K562 (cell line): Measurements from ENCODE around the gene CBX3. TPM values are rescaled to one million over a fixed set of nuclear protein-coding genes. Genes with fewer than 3 reads are reported as not detected.

Source experiments
- ATF7 ChIP-seq: fragments of 450-650 bp; IDR thresholded peaks from 2 replicates; pipeline ENCODE4 v1.7.1; 2014; ENCODE audit warnings: mild to moderate bottlenecking, moderate library complexity
- C11orf30 ChIP-seq: fragments of 450-650 bp; IDR thresholded peaks from 2 replicates; pipeline ENCODE4 v1.6.1; 2016; ENCODE audit warnings: low read depth, mild to moderate bottlenecking
- CBX2 ChIP-seq: fragments of 200-600 bp; sonication (generic); IDR thresholded peaks from one replicate; pipeline ENCODE4 v1.6.1; 2012; ENCODE audit warnings: mild to moderate bottlenecking, low read length, inconsistent platforms; ENCODE audit not compliant: insufficient read depth, poor library complexity, severe bottlenecking
- FOXJ3 ChIP-seq: sonication (generic); formaldehyde crosslinking; IDR thresholded peaks from 2 replicates; pipeline ENCODE4 v1.4.0; 2020; ENCODE audit warnings: mild to moderate bottlenecking, missing genetic modification reagents
- GABPB1 ChIP-seq: sonication (generic); formaldehyde crosslinking; IDR thresholded peaks from 2 replicates; pipeline ENCODE4 v1.8.0; 2022; ENCODE audit warnings: mild to moderate bottlenecking, missing genetic modification reagents
- HDAC1 ChIP-seq, 2 experiments: fragments of 450-650 bp; IDR thresholded peaks; 2 replicates each; pipeline ENCODE4 v1.6.1; 2016 to 2017; ENCODE audit warnings: inconsistent platforms in 1 of 2, mild to moderate bottlenecking in 1 of 2, moderate library complexity in 1 of 2
- JUN ChIP-seq, 2 experiments: sonication (generic) in 1 of 2; formaldehyde crosslinking in 1 of 2; IDR thresholded peaks; 2 replicates each; pipeline versions ENCODE4 v1.6.1 to v1.8.0; 2012 to 2022; ENCODE audit warnings: borderline replicate concordance in 2 of 2, mild to moderate bottlenecking in 2 of 2, improper control_type of control experiment in 1 of 2, low read depth in 1 of 2, low read length in 1 of 2, missing genetic modification reagents in 1 of 2
- KLF10 ChIP-seq: fragments of 250-450 bp; sonication (Bioruptor Pico); IDR thresholded peaks from 2 replicates; pipeline ENCODE4 v1.6.1; 2021; ENCODE audit warnings: matching md5 sums
- MBD2 ChIP-seq: sonication (generic); IDR thresholded peaks from 2 replicates; pipeline ENCODE4 v1.6.1; 2016; ENCODE audit warnings: low read depth, borderline replicate concordance
- PTBP1 ChIP-seq: fragments of 200-400 bp; formaldehyde crosslinking; IDR thresholded peaks from 2 replicates; pipeline ENCODE4 v1.6.1; 2017; ENCODE audit warnings: low read depth, low read length
- SMARCA4 ChIP-seq: fragments of 450-650 bp; IDR thresholded peaks from 2 replicates; pipeline ENCODE4 v1.6.1; 2016
- STAT5A ChIP-seq: IDR thresholded peaks from 2 replicates; pipeline ENCODE4 v1.6.1; 2012; ENCODE audit warnings: low read length, inconsistent platforms, borderline replicate concordance
- polyA plus RNA-seq, 8 experiments: library from polyadenylated mRNA; depleted of rRNA in 4 of 8; stranded (reverse) in 5 of 8; unstranded in 3 of 8; fragments of >200 nt; fragmentation: Nextera tagmentation in 2 of 8; fragmentation: Illumina TruSeq in 1 of 8; extraction: Ambion mirVana in 2 of 8; extraction: Trizol in 1 of 8; gene quantifications; 2 replicates each; pipeline versions ENCODE4 v1.2.1 to v1.2.3, GENCODE V29; 2011 to 2014; ENCODE audit warnings: inconsistent platforms in 1 of 8, missing spikeins in 1 of 8
- total RNA-seq, 7 experiments: library from RNA; depleted of rRNA in 6 of 7; stranded (reverse); fragments of >200 nt in 6 of 7; fragmentation: Illumina TruSeq in 2 of 7; extraction: Trizol in 2 of 7; gene quantifications; 2 replicates each; pipeline versions ENCODE4 v1.2.1 to v1.2.3, GENCODE V29; 2011 to 2021; ENCODE audit warnings: low replicate concordance in 1 of 7
- TF ChIP-seq, protein P1 (sequence below): fragments of 450-650 bp; formaldehyde crosslinking; IDR thresholded peaks from 2 replicates; pipeline ENCODE4 v1.4.0; 2022; ENCODE audit warnings: missing genetic modification characterization
- TF ChIP-seq, protein P2 (sequence below): fragments of 450-650 bp; formaldehyde crosslinking; IDR thresholded peaks from 2 replicates; pipeline ENCODE4 v1.4.0; 2020; ENCODE audit warnings: mild to moderate bottlenecking, moderate library complexity
- TF ChIP-seq, protein P3 (sequence below): fragments of 450-650 bp; IDR thresholded peaks from 2 replicates; pipeline ENCODE4 v1.6.1; 2014; ENCODE audit warnings: low read depth, mild to moderate bottlenecking, moderate library complexity, borderline replicate concordance
- TF ChIP-seq, protein P4 (sequence below): fragments of 250-450 bp; sonication (Bioruptor Pico); IDR thresholded peaks from 2 replicates; pipeline ENCODE4 v1.9.0; 2021; ENCODE audit warnings: mild to moderate bottlenecking, inconsistent platforms
- TF ChIP-seq, protein P5 (sequence below): fragments of 450-650 bp; IDR thresholded peaks from 2 replicates; pipeline ENCODE4 v1.6.1; 2018; ENCODE audit warnings: mild to moderate bottlenecking, low read depth; ENCODE audit not compliant: partially characterized antibody

The CBX3 gene
- total and polyA plus RNA-seq, 9 of the 15 experiments (the other 6 are each of a cell fraction or from before 2014, with no cell fraction given): 198 to 413 (median 328) TPM

DNA sequence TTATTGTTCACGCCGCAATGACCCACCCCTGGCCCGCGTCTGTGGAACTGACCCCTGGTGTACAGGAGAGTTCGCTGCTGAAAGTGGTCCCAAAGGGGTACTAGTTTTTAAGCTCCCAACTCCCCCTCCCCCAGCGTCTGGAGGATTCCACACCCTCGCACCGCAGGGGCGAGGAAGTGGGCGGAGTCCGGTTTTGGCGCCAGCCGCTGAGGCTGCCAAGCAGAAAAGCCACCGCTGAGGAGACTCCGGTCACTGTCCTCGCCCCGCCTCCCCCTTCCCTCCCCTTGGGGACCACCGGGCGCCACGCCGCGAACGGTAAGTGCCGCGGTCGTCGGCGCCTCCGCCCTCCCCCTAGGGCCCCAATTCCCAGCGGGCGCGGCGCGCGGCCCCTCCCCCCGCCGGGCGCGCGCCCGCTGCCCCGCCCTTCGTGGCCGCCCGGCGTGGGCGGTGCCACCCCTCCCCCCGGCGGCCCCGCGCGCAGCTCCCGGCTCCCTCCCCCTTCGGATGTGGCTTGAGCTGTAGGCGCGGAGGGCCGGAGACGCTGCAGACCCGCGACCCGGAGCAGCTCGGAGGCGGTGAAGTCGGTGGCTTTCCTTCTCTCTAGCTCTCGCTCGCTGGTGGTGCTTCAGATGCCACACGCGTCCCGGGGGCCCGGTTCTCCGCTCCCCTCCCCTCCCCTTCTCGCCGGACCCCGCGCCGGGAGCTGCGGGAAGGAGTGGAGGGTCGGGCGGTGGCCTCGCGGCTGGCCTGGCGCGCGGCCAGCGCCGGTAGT lies at the start of gene CBX3 (continued):
- TF ChIP-seq, protein P1, sequence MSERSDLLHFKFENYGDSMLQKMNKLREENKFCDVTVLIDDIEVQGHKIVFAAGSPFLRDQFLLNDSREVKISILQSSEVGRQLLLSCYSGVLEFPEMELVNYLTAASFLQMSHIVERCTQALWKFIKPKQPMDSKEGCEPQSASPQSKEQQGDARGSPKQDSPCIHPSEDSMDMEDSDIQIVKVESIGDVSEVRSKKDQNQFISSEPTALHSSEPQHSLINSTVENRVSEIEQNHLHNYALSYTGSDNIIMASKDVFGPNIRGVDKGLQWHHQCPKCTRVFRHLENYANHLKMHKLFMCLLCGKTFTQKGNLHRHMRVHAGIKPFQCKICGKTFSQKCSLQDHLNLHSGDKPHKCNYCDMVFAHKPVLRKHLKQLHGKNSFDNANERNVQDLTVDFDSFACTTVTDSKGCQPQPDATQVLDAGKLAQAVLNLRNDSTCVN (CRISPR knock-in tag): 0 out of 2 replicates have a peak, but pooled peaks have one; percentile 62
- TF ChIP-seq, protein P2, sequence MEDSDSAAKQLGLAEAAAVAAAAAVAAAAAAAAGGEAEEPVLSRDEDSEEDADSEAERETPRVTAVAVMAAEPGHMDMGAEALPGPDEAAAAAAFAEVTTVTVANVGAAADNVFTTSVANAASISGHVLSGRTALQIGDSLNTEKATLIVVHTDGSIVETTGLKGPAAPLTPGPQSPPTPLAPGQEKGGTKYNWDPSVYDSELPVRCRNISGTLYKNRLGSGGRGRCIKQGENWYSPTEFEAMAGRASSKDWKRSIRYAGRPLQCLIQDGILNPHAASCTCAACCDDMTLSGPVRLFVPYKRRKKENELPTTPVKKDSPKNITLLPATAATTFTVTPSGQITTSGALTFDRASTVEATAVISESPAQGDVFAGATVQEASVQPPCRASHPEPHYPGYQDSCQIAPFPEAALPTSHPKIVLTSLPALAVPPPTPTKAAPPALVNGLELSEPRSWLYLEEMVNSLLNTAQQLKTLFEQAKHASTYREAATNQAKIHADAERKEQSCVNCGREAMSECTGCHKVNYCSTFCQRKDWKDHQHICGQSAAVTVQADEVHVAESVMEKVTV (CRISPR knock-in tag): peak; percentile 80
- TF ChIP-seq, protein P3, sequence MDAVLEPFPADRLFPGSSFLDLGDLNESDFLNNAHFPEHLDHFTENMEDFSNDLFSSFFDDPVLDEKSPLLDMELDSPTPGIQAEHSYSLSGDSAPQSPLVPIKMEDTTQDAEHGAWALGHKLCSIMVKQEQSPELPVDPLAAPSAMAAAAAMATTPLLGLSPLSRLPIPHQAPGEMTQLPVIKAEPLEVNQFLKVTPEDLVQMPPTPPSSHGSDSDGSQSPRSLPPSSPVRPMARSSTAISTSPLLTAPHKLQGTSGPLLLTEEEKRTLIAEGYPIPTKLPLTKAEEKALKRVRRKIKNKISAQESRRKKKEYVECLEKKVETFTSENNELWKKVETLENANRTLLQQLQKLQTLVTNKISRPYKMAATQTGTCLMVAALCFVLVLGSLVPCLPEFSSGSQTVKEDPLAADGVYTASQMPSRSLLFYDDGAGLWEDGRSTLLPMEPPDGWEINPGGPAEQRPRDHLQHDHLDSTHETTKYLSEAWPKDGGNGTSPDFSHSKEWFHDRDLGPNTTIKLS: 0 out of 2 replicates have a peak, but pooled peaks have one; percentile 34
- no peak for TF ChIP-seq JUN (IDR thresholded peaks at IDR 0.05; ENCODE audit: borderline replicate concordance, low read depth, low read length)
- TF ChIP-seq JUN (CRISPR knock-in tag; IDR thresholded peaks at IDR 0.05; ENCODE audit: borderline replicate concordance): 0 out of 2 replicates have a peak, but pooled peaks have one; percentile 67
- no peak; the same call in 1 of the 2 replicates for TF ChIP-seq SMARCA4
- TF ChIP-seq MBD2: peak; percentile 55
- TF ChIP-seq CBX2: no peak
- no peak for TF ChIP-seq STAT5A
- TF ChIP-seq HDAC1 (IDR thresholded peaks at IDR 0.05): no peak
- TF ChIP-seq, protein P4, sequence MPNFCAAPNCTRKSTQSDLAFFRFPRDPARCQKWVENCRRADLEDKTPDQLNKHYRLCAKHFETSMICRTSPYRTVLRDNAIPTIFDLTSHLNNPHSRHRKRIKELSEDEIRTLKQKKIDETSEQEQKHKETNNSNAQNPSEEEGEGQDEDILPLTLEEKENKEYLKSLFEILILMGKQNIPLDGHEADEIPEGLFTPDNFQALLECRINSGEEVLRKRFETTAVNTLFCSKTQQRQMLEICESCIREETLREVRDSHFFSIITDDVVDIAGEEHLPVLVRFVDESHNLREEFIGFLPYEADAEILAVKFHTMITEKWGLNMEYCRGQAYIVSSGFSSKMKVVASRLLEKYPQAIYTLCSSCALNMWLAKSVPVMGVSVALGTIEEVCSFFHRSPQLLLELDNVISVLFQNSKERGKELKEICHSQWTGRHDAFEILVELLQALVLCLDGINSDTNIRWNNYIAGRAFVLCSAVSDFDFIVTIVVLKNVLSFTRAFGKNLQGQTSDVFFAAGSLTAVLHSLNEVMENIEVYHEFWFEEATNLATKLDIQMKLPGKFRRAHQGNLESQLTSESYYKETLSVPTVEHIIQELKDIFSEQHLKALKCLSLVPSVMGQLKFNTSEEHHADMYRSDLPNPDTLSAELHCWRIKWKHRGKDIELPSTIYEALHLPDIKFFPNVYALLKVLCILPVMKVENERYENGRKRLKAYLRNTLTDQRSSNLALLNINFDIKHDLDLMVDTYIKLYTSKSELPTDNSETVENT (CRISPR knock-in tag): peak; percentile 84
- no peak; the same call in 1 of the 2 replicates for TF ChIP-seq GABPB1 (CRISPR knock-in tag)
- TF ChIP-seq PTBP1: no peak
- TF ChIP-seq, protein P5, sequence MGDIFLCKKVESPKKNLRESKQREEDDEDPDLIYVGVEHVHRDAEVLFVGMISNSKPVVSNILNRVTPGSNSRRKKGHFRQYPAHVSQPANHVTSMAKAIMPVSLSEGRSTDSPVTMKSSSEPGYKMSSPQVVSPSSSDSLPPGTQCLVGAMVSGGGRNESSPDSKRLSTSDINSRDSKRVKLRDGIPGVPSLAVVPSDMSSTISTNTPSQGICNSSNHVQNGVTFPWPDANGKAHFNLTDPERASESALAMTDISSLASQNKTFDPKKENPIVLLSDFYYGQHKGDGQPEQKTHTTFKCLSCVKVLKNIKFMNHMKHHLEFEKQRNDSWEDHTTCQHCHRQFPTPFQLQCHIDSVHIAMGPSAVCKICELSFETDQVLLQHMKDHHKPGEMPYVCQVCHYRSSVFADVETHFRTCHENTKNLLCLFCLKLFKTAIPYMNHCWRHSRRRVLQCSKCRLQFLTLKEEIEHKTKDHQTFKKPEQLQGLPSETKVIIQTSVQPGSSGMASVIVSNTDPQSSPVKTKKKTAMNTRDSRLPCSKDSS: no peak
- TF ChIP-seq KLF10 (CRISPR knock-in tag): no peak
- TF ChIP-seq FOXJ3 (CRISPR knock-in tag): no peak
- TF ChIP-seq ATF7: no peak
- TF ChIP-seq C11orf30: no peak
